NCI-H446 (cell line): ENCODE measurements around the gene NEK1.
"Not testable (repeated sequence)": the region's sequence is repeated elsewhere in the genome, so short reads cannot be mapped to it uniquely, and the experiment has no call there.

Source experiments
- DNase-seq, 2 experiments: peaks; one replicate each; lab custom pipeline; 2025; lab: John Stamatoyannopoulos, UW

NEK1 gene

DNA sequence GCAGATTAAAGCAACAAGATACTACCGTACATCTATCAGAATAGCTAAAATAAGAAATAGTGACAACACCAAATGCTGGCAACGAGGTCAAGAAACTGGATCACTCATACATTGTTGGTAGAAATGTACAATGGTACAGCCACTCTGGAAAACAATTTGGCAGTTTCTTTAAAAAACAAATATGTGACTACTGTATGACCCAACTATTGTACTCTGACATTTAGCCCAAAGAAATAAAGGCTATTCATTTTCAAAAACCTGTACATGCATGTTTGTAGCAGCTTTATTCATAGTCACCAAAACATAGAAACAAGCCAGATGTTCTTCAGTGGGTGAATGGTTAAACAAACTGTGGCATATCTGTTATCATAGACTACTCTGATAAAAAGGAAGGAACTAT, 16.2 kb upstream of the NEK1 start:
- no peak for DNase-seq

DNA sequence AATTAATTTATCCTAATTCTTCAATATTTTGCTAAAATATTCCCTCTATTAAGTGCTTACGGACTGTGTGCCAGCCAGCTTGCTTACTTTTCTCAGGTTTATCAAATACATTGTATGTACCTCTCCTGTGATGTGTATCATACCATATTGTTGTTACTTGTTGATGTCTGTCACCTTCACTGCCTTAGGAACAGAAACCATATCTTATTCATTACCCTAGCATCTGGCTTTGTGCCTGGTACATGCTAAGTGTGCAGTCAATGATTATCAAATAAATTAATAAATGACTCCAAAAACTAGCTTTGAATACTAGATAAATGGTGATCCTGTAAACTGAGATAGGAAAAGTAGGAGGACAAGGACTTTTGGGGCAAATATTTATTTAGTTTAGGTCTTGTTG, 14.9 kb upstream of the NEK1 start:
- DNase-seq: no peak

DNA sequence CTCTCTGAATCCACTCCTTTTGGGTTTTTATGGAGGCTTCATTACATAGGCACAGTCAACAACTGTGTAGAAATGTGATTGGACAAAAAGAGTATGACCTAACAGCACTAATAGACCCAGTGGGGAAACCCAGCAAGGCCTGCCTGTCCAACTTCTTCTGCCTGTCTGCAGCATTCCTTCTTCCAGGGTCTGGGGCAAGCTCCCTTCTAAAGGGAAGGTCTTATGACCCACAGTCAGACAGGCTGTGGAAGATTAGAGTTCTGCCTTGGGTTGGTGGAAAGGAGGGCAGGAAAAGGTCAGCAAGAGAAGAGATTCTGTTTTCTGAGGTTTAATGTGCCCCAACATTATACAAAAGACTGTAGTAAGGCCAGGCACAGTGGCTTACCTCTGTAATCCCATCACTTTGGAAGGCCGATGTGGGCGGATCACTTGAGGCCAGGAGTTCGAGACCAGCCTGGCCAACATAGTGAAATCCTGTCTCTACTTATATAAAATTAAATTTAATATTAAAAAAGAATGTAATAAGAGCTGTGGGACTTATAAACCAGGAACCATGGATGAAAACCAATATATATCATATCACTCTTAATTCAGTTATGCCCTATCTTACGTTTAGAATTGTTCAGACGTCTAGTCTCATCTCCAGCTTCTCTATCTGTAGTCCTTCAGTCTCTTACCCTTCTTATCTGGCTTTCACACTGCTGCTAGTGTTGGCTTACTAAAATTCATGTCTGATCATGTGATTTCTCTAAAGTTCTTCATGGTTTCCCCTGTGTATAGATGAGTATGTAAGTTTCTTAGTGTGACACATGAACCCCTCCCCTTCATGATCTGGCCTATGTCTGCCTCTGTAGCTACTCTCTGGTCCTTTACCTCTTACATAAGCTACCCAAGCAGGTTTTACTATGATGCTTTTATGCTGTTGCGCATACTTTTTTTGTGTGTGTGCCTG, 14.2 kb upstream of the NEK1 start:
- DNase-seq: no peak

DNA sequence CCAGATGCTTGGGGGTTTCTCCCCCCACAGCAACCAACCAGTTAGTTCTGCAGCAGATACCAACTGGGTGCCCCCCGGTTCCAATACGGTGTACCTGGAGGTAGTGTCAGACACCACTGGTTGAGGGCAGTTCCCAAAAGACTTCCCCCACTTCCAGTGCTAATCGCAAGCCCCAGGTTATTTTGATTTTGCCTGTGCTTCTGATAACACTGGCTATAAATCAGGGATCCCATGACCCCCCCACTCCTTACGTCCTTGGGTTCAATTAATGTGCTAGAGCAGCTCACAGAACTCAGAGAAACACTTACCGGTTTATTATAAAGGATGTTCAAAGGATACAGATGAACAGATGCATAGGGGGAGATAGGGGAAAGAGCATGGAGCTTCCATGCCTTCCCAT, 13.5 kb upstream of the NEK1 start:
- DNase-seq: no peak

DNA sequence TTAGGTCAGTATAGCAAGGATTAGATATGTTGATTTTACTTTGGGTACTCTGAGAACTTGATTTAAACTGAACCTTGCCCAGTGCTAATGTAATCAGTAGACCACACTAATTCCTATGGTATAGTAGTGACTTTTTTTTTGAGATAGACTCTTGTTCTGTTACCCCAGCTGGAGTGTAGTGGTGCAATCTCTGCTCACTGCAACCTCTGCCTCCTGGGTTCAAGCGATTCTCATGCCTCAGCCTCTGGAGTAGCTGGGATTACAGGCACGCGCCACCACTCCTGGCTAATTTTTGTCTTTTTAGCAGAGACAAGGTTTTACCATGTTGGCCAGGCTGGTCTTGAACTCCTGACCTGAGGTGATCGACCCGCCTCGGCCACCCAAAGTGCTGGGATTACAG, 11.6 kb upstream of the NEK1 start:
- not testable (repeated sequence) for DNase-seq

DNA sequence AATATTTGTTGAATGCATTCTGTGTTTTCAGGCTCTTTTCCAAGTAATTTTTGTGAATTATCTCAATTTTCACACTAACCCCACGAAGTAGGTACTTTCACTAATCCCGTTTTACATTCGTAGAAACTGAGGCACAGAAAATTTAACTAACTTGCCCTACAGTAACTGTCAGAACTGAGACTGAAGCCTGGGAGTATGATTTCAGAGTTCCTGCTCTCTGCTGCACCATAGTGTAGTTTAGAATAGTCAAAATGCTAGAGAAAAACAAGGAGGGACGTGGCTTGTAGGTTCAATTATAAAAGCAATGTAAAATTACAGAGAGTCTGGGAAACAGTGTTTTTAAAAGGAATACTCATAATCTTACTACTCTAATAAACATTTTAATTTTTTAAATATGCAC, 10.2 kb upstream of the NEK1 start:
- DNase-seq: no peak

DNA sequence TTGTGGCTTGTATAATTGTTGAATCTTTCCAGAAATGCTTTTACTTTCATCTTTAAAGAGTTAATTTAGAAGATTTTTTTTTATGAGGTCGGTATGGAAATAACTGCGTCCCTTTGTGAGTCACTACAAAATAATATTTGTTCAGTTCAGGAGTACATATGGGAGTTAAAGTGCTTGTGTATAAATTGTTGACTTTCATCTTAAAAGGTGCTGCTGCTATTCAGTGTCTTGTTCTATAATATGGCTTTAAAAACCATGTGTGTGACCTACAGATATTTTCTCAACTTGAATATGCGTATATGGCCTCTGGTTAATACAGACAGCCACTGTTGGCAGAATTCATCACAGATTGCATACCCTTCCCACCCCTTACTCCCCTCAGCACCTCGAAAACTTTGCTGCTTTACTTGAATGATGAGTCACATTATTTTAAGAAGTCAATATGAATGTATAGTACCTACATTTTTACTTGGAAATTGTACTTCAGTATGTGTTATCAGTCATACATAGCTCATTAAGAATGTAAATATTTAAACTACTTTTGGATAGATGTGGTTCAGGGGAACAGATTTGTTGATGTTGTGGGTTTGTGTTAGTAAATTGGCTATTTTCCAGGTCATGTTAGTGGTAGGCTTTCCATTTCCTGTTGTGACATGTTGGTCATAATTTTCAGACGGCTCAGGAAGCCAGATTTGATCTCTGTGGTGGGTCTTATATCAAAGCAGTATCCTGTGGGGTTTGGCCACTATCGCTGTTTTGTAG, 9.5 kb upstream of the NEK1 start:
- peak in 1 of 2 experiments; percentile 4 for DNase-seq

DNA sequence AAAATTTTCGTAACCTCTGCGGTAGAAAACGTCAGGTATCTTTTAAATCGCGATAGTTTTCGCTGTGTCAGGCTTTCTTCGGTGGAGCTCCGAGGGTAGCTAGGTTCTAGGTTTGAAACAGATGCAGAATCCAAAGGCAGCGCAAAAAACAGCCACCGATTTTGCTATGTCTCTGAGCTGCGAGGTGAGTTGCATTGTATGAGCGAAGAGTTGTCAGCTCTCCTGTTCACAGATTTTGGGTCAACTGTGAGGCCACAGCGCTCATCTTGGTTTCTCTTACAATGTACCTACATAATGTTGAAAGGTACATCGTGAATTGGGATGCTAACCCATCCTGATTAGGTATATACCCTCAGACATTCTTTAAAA, 8.5 kb upstream of the NEK1 start:
- no peak for DNase-seq

DNA sequence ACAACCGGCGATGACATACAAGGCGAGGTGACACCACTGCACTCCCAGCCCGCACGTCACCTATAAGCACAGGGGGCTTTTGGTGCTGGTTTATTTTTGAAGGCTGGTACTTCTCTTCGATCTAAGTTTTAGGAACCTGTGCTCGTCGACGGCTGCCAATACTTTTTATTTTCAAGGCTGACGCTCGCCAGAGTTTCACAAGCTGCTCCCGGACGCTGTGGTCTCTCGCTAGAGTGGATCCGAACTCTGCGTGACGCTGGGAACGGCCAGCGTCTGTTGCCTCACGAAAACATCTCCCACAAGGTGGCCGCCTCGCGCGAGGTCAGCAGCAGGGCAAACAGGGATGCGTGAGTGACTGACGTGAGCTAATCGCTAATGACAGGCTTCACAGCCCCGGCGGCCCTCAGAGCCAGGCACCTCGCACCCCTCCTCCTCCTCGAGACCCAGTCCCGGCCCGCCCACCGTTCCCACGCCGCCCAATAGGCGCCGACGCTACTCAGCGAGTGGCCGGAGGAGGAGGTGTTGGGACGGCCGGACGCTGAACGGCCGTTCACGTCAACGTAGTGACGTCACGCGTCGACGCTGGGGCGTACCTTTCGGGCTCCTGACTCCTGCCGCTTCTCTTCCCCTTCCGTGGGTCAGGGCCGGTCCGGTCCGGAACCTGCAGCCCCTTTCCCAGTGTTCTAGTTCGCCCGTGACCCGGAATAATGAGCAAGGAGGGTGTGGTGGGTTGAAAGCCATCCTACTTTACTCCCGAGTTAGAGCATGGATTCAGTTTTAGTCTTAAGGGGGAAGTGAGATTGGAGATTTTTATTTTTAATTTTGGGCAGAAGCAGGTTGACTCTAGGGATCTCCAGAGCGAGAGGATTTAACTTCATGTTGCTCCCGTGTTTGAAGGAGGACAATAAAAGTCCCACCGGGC, 7.8 kb upstream of the NEK1 start, which contains the start of gene CLCN3:
Gene CLCN3, plus strand, starts transcription at position 621 of the 922 bp plus-strand sequence. CDS start 15,351 bp downstream, outside the sequence.
- peak; percentile 93 to 97 for DNase-seq

DNA sequence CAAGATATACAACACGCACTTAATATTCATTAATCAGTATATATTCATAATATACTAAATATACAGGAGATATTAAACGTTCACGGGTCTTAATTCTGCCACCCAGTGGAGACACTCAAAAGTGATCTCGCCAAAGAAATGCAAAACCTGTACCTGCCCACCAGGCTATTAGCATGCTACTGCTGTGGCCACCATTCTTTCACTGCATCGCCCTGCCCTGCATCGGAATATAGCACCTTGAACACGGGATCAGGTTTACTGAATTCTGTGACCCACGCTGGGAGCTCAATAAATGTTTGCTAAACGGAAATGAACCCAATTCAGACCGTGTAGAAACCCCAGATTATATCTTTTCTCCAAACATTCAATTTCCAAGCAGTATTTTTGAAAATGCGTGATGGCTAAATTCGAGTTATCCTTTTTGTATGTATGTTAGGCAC, 7.2 kb upstream of the NEK1 start:
- peak in 1 of 2 experiments; percentile 21 for DNase-seq

DNA sequence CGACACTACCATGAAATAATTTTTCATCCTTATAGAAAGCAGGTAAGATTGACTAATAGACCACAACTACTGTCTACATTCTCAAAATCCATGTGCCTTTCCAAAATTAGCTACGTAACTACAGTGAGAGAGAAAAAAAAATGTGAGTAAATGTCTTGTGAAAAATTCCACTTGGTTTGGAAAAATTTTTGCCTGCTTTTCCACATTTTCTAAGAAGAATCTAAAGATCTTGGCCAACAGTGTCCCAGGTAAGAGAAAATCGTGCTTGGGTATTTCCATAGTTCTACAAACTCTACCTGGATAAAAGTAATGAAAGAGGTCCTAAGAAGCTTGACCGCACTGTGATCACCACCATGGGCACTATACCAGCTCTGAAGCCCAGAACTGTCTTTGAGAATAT, 6.6 kb upstream of the NEK1 start:
- DNase-seq: no peak

DNA sequence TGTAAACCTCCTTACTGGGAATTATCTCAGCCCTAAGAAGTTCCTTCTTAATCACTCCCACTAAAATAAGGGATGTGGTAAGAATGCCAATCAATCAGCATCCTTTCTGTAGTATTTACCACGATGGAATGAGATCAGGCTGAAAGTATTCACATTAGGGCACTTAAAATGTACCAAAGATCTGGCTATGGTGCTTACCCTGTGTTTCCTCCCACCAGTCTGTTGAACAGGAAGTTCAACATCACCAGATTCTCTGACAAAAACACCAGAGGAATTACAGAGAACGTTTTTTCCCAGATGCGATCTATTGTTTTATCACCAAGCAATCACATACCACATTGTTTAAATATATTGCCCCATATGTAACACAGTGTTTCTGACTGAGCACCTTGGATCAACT, 5.9 kb upstream of the NEK1 start:
- DNase-seq: no peak

DNA sequence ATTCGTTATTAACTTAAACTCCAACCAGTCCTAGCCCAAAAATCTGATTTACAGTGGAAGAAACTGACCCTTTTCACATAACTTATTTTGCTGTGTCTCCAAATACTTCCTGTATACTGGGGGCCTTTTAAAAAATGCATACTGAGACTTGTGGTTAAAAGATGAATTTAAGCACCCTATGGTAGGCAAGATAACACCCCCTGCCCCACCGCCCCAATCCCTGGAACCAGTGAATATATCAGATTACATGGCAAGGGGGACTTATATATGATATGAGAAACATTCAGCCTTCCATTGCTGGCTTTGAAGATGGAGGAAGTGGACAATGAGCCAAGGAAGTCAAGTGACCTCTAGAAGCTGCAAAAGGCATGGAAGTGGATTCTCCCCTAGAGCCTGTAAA, 4.9 kb upstream of the NEK1 start:
- DNase-seq: no peak

DNA sequence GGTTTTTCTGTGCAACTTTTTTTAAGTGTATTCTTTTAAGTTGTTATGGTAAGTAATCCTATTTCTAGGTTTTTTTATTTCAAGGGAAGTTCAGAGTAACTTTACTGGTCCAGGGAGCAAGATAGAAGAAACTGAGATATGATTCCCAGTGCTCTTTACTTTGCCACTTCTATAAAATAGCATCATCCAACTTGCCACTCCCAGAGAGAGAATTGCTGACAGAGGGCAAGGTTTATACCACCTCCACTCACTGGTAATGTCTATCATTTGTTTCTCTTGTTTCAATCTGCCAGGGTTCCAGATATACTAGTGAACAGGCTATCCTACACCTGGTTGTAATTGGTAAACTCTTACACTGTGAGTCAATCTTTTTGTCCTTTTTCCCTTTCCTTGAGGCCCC, 4.5 kb upstream of the NEK1 start:
- no peak for DNase-seq

DNA sequence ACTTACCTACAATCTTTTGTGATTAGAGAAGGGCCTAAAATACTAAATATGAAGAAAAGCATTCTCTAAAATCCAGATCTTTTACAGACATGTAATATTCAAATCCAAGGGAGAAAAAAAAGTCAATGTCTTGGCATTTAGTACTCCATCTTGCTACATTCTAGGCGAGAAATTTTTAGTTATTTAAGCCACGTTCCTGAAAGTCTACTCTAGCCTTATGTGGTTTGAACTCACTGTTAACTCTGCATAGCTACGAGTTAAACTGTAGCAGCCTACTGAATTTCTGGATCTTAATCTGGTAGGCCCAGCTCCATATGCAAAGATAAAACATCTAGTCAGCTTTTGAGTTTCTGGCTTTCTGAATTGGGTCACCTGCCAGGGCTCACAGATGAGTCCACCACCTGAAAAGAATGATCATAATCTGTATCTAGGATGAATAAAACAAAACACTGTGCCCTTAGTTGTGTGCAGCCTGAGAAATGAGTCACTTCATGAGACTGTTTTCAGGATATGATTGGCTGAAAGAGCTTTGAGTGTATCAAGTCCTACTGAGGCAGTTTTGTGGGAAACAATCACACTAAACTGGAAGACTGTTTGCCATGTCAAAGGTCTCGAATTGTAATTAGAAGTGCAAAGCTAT, 3.2 kb upstream of the NEK1 start:
- no peak for DNase-seq

DNA sequence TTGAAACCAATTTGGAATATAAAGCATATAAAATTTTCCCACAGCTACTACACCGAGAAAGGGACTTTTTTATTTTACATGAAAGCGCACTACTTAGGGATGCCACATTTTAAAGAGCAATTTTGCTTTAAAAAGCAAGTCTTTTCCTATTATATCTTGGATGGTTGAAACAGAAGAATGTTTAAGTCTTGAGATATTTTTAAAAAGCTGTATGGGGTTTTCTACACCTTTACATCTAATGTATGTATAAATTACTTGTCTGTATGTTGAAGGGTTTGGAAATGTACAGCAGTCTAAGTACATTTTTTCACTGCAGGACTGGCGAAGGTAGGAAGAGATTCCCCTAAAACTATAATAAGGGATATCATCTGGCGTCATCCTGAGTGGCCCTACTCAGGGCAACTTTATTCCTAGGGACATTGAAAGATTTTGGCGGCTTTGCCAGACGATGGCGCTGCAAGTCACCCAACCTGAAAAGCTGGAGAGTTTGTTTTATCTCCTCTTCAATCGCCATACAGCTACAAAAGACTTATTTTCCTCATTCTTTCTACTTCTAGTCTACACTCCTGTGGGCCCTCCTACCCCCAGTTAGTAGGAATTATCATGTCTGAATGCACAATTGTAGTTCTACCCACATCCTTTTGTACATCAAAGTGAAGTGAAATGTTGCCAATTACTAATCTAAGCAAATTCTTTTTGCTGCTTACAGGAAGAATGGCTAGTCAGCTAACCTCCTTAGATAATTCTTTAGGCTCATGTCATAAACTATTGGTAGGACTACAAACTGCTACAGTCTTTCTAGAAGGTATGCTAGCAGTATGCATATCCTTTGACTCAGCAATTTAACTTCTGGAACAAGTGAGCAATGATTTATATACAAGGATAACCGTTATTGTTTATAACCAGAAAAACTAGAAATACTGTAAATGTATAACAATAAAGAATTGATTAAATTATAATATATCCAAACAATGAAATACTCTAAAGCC, 782 bp upstream of the NEK1 start:
- DNase-seq: peak; percentile 62 to 81

DNA sequence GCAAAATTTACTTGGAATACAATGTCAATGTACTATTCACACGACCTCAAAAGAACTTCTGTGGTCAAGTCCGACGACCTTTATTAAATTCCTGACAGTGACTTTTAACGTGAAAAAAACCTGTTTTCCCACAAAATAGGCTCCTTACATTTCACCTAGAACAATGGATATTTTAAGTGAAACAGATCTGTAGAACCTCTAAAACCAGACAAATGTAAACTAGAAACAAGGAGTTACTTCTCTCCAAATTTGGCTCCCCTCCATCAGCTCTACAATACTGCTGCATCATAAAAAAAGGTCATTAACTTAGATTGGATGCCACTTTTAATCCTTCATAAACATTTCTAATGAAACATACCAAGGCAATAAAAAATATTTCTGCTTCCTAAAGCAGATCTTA, 1.2 kb downstream of the NEK1 start:
- no peak for DNase-seq

DNA sequence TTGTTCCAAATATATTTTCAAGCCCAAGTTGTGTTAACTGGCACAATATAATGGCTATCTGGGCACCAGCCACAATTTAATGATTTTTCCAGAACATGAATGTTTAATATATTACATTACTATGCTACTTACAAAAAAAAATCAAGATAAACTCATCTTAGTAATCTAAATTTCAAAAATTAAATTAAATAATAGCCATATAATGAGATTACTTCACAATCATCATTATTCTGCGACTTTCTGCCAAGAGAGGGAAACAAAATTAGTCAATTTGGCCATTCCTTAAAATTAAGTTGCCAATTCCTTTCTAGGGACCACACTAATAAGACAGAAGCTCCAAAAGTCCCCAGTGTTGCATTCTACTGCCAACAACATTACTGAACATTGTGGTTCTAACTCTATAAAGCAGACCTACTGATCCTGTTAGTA, 7.5 kb downstream of the NEK1 start:
- no peak for DNase-seq

DNA sequence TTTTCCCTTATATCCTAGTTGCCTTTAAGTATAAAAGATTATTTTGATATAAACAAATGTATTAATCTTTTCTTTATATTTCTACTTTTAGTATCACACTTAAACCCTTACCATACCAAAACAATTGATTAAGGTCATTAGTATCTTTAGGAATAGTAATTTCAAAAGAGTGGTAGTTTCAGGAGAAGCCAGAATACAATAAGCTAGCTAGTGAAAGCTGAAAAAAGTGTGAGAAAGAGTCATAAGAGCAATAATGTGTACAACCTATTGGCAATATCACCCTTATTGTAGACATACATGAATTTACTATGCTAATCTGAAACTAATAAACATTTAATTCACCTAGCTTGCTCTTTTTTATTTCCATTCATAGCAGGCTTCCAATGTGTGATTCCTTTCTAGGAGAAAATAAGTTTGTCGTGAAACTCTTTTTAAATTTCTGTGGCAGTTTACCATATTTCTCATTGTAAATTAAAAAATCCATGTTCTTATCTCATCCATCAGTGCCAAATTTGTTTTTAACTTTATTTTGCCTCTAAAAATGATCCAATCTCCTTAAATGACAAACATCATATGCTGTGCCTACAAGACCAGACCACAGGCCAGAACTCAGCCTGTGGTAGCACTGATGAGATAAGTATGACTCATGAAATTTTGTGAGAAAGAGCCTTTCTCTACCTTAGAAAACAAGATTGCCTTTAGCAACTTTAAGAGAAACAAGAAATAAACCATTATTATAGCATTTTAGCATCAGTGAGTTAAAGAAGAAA, 8.1 kb downstream of the NEK1 start:
- DNase-seq: no peak
